CD4-positive, alpha-beta T cell treated with Interleukin-10 for 1 hour (primary cell): ENCODE results near the gene ZNF530.

ENCODE experiments used
- DNase-seq: peaks from one replicate; pipeline ENCODE4 v3.0.0-alpha.2; 2020

ZNF530 gene

DNA sequence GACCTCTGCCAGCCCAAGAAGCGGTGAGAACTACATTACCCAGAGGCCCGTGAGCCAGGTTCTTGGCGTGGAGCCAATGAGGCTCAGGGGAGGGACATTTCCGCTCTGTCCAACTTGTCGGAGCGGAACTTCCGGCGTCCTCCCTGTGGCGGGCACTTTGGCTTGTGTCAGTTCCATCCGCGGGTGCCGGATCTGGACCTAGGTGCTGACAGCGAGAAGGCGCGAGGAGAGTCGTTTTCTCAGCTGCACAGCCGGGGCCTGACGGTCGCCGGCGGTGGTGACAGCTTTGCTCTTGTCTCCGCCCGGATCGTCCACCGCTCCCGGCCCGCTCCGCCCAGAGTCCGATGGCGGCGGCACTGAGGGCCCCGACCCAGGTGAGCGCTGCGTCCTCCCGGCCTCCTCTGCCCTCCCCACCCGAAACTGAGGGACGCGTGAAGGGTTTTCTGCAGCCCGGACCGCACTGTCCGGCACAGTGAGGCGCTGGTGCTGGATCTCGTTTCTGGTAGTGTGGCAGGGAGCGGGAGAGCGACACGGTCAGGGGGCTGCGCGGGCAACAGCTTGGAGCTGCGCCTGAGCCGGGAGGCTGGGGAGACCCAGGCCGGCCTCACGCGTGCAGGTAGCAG is at the start of gene ZNF530:
TSS of gene ZNF530 (plus strand) at position 125 of the 623 bp plus-strand sequence. CDS start 4,461 bp downstream, outside the sequence.
- peak; percentile 90 for DNase-seq

DNA sequence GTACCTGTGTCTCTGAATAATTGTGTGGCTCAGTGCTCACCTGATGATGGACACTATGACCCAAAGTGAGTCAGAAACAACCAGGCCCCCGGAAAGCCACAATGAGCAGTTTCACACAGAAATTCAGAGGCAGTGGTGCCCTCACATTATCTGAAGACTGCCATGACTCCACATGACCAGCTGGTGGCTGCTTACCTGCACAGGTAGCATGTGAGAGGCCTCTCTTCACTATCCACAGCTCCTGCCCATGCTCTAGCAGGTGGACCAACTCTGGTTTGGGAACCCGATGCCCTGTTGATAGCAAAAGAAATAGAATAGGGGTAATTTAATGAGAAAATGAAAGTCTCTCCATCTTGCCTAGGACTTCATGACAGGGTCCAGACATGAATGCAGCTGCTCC is 47.3 kb upstream of the ZNF530 start:
- DNase-seq, result no peak

DNA sequence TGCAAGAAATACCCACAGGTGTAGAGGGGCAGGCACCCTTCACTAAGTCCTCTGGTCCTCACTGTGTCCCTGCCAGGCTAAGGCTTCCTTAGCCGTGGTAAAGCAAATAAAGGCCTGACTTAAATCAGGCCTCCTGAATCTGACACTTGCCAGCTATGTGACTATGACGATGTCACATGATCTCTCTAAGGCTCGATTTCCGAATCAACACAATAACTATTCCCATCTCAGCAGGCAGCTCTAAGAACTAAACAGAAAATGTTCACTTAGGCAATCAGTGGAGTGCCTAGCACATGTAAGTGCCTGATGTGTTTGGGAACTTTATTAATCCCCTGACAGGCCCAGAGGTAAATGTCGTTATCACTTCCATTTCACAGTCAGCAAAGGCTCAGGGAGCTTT is 42.0 kb upstream of the ZNF530 start:
- DNase-seq, result no peak

DNA sequence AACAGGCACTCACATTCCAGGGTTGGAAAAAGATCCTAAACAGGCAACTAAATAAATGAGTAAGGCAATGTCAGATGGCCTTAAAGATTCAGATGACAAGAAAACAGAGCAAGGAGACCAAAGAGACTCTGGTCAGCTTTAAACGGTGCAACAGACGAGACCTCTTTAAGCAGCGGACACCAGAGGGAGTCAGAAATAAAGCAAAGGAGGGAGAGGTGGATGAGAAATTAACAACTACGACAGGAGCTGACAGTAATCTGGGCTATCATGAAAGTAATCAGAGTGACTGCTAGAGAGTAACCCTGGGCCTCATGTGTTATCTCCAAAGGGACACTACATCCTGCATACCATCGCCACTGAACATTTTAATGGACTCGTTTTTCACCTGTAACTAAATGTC is 41.2 kb upstream of the ZNF530 start:
- DNase-seq, result no peak

DNA sequence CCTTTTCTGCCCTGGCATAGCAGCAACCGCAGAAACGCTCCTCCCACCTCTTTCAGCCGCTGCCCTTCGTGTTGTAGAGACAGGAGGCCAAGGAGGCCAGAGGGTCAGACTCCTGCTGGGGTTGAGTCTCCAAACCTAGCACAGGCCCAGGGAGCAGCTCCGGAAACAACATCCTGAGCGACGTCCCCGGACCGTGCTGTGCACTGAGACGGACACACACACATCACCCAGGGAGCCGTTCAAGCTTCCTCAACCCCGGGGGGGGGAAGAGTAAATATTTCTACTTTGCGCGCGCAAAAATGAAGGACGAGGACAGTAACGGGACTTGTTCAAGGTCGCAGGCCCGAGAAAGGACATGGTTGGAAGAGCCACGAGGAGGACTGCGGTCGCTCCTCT is 40.7 kb upstream of the ZNF530 start:
- DNase-seq, result peak; percentile 15

DNA sequence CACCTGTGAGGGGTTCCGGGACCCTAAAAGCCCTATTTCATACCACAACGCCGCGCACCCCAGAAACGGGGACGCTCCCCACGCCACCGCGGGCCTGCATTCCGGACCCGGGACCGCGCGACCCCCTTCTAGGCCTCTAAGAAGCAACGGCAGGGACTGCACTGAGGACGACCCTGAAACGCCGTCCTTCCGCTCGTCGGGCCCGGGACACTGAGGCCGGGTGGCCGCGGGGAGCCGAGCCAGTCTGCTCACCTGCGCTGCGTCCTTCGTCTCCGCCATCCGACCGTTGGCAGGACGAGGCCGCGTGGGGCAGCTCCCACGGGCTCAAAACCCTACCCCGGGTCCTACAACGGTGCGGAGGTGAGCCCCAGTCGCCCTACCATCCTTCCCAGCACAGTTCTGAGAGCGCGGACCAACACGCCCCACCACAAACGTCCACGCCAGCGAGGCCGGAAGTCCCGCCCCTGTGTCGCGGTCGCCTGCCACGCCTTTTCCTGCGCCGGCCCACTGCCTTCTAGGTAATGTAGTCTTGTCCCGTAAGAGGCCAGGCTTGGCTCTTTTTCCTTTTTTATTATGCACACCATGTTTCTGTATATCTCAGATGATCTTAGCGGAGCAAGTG is 40.2 kb upstream of the ZNF530 start, which contains the start of gene ZNF550:
TSS of gene ZNF550 (minus strand) at position 460 of the 622 bp plus-strand sequence. CDS start at position 279, 181 bp downstream.
- peak; percentile 90 for DNase-seq

DNA sequence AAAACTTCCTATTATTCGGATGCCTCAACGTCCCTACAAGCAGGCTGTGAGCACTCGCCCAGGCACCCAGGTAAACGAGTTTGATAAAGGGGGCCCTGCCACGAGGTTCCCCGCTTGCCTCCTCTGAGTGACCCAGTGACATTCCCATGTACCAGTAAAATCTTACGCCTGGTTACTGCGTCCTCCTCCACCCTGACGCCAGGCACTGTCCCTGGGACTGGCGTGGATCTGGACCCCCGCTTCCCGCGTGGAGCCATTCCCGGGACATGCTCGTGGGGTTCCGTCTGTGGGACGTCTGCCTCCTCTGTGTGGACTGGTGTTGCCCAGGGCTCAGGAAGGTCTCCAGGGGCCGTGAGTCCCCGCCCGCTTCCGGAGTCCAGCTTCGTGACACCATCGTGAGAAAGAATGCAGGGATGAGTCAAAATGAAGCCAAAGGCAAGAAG is 39.6 kb upstream of the ZNF530 start:
- no peak for DNase-seq

DNA sequence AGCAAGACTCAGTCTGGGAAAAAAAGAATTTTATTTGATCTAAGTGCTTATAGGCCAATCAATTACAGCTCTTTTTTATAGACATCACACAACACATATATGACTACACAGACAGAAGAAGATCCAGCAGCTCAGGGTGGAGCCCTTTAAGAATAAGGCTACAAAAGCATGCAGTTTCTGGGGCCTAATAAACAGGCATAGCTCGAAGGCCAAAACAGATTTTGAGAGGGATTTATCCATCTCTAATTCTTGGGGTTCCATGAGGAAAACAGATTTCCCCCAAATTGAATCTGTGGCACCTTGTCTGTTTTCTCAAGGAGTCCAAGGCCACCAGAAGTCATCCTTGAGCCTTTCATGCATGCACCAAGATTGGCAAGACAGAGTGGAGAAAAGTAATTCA is 36.1 kb upstream of the ZNF530 start:
- no peak for DNase-seq

DNA sequence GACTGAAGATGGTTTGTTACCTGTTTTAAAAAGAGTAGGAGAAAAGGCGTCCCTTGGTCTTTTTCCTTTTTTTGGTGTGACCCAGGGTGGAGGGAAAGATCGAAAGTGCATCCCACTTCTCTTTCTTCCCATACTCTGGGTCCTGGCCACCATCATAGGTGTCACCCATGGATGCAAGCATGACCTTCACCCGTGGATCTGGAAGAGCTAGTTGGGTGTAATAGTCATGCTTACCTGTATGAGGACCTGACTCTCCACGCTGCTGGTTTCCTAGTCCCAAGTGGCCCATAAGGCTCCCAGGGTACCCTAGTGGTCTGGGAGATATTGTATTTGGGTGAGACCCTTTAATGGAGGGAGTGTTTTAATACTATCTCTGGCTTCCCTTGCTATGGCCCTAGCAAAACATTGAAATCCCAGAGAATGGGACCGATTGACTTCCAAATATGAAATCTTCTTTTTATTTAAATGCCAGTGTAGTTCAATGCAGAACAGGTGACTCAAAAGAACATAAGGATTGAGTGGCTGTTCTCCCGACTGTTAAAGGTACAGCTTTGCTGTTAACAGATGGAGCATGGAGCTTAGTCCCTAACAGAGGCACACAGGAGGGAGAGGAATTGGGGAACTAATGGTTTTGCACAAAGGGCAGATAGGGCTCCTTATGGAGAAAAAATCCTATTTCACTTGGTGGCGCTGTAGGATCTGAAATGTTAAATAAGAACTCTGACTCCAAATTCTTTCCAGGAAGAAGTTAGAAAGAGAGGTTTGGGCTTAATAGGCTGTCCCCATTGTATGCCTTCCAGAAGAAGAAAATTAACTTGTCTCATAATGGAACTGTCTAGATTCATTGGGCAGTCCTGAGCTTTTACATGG is 33.1 kb upstream of the ZNF530 start:
- no peak for DNase-seq

DNA sequence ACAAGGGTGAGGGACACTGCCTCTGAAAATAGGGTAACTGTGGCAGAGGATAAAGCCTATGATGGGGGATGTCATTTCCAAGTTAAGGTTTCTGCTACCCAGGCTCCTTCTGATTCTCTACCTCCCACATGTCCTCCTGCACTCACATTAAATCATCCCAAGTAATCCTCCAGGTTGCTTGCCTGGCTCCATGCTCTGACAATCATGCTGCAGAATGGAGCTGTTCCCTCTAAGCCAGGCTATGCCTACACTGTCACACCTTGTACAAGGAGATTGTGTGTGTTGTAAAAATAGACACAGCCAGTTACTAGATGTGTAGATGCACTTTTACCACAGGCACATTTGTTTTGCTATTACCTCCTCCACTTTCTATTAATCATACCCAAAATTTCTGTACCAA is 29.0 kb upstream of the ZNF530 start:
- DNase-seq, result no peak

DNA sequence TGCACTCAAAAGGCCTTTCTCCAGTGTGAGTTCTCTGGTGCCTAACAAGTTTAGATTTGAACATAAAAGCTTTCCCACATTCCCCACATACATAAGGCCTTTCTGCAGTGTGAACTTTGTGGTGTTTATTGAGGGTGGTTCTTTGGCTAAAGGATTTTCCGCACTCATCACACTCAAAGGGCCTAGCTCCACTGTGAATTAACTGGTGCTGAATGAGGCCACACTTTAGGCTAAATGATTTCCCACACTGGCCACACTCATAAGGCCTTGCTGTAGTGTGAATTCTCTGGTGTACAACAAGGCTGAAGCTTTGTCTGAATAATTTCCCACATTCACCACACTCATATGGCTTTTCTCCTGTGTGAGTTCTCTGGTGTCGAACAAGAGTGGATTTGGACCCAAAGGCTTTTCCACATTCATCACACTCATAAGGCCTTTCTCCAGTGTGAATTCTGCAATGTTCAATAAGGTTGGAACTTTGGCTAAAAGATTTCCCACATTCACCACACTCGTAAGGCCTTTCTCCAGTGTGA is 27.2 kb upstream of the ZNF530 start:
- DNase-seq, result no peak

DNA sequence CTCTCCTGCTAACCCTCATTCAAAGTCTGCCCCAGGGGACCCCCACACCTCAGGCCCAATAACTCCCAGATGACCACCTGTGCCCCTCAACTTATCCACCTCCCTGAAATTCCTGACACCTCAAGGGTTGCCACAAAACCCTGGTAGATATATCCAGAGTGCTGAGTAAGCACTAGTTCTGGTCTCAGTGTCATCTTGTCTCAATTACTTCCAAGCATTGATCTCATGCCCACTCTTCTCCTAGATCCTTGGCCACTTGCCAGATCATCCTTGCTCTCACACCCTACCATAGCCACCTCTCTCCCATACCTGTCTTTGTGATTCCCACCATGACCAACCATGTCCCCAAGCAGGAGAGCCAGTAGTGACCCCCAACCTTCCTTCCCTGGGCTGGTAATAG is 23.0 kb upstream of the ZNF530 start:
- DNase-seq, result no peak

DNA sequence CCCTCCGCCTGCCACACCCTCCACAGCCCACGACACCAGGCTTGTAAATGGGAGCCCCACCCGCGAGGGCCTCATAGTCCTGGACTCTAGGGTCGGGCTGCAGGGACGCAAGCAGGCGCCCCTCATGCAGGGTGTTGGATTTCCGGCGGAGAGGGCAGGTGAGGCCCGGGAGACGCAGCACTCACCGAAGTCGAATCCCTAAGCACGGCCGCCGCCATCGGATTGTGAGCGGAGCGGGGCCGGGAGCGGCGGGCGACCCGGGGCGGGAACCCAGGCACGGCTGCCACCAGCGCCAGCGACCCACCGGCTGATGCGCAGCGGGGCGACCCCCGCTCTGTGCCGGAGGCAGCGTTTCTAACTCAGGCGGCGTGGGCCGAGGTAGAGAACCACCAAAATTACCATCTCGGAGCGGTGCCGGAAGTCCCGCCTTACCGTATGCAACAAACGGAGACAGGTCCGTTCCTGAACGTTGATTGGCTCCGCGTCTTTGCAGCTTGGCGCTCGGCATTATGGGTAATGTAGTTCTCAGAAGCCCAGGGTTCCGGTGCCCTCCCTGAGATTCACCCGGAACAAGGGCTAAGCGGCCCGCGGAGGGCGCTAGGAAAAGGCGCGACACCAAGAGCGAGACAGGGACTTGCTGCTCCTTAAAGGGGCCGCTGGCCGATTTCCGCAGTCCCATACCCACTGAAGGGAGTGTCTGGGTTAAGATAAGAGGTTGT is 21.0 kb upstream of the ZNF530 start, which contains the start of gene ZNF416:
TSS of gene ZNF416 (minus strand) at position 425 of the 719 bp plus-strand sequence. CDS start at position 218, 207 bp downstream.
- DNase-seq, result peak; percentile 99

DNA sequence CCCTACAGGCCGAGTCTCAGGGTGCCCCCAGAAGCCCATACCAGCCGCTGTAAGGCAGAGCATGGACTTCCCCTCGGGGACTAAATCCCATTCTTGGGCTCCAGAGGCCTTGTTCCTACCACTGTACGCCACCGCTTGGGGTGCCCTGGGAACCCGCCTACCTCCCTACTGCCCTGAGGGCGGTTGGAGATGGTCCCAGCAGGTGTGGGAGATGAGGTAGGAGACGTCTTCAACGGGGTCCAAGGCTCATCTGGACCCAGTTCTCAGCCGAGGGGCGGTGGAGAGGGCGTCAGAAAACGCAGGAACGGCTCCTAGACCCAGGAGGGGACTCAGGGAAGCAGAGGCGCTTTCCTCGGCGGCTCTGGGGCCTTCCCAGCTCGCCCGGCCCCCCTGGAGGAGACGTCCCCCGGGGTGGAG is 16.6 kb upstream of the ZNF530 start:
- no peak for DNase-seq

DNA sequence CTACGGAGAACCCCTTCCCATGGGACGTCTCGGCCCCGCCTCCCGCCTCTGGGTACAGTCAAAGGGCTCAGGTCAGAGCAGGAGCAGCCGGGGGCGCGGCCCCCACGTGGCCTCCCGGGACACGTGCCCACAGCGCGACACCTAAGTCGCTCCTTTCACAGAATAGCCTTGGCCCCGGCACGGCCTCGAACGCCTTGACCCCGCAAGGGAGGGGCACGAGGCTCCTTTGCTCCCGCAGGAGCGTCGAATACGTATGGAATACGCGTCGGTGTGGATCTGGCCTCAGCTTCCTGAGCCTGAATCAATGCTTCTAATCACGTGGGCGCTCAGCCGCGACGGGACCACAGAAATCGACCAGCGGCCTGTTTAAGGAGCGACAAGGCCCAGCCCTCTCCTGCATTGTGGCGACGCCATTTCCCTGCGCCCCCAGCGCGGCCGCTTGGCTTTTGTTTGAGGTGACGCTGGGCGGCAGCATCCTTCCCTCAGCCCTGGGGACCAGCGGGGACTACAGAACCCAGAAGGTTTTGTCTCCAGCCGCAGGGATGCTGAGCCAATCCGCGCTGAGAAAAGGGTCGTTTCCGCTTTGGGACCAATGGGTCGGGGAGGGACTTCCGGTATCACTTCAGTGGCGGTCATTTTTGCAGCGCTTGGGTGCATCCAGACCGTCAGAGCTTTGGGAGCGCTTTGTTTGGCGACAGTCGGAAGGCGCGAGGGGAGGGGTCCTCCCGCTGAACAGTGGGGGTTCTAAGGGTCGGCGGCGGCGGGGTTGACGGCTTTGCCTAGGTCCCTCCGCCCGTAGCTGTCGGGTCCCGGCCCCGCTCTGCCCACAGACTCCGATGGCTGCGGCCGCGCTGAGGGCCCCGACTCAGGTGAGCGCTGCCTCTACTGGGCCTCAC is 15.9 kb upstream of the ZNF530 start, which contains the start of gene ZIK1:
TSS of gene ZIK1 (plus strand) at position 625 of the 896 bp plus-strand sequence. CDS start at position 837, 212 bp downstream.
- peak; percentile 93 for DNase-seq

DNA sequence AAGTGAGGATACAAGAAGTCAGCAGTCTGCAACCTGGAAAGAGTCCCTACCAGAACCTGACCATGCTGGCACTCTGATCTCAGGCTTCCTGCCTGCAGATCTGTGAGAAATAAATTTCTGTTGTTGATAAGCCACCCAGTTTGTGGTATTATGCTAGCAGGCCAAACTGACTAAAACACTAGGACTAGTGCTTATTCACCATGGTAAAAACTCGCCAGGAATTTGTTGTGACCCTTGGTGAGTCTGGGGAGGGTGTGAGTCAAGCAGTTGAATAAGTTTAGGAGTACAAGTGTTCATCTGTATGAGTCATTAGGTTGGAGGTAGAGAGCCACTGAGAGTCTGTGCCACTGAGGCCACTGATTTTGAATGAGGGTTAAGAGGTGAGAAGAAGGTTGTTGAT is 12.2 kb upstream of the ZNF530 start:
- no peak for DNase-seq

DNA sequence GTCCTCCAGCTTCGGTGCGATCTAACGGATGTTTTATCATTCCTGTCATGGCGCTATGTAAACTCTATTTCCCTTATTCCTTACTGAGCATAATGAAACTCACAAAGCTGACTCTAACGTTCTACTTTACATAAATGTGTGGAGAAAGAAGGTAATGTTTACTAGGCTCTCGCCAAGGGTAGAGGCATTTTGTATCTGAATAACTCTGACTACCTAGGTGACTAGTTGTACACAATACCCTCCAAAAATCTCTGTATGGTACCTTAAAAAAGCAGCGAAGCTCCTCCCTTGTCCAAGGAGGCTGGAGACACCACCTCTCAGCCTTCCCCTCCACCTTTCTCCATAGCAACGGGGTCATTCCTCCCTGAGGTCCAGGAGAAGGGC is 316 bp upstream of the ZNF530 start:
- no peak for DNase-seq

DNA sequence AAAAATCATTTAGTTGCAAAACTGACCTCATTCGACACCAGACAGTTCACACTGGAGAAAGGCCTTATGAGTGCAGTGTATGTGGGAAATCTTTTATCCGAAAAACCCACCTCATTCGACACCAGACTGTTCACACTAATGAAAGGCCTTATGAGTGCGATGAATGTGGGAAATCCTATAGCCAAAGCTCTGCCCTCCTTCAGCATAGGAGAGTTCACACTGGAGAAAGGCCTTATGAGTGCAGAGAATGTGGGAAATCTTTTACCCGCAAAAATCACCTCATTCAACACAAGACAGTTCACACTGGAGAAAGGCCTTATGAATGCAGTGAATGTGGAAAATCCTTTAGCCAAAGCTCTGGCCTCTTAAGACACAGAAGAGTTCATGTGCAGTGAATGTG is 7.2 kb downstream of the ZNF530 start:
- DNase-seq, result no peak

DNA sequence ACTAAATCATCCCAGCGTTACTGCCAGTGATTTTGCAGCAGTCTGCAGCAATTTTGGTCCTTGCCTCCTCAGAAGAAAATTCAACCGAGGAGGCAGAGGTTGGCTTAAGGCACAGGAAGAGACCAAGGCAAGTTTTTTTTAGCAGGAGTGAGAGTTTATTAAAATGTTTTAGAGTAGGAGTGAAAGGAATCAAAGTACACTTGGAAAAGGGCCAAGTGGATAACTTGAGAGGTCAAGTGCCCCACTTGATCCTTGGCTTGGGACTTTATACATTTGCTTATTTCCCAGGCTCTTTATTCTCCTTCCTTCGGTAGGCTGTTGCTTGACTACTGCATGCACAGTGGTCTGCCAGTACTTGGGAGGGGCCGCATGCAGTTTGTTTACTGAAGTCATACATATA is 11.4 kb downstream of the ZNF530 start:
- DNase-seq, result no peak

DNA sequence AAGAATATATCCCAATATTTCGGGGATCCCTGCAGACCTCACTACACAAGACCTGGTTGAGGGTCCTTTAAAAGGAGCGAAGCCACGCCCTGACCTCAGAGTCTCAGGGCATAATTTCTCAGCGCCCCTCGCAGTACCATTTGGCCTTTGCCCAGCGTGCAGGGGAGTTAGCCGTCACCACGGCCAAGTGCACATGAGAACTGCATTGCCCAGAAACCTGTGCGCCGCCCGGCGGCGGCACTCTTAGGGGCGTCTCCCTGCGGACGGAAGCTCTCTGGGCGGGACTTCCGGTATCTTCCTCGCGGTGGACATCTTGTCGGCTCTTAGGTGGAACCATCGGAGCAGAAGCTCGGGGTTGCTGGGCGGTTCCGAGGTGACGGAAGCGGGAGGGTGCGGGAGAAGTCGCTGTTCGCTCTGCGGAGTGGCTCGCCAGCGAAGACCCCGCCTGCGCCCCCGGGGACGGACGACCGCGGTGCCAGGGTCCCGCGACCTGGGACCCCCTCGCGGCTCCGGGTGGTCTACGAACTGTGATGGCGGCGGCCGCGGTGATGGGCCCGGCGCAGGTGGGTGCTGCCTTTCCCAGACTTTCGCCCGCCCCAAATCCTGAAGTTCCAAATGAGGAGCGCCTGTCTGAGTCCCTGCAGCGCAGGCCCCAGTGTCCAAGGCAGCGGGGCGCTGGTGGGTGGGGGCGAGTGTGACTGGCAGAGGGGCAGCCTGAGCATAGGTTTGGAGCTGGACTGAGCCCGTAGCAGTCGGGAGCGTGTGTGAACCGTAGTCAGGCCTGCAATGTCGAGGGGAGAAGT is 14.5 kb downstream of the ZNF530 start, which contains the start of gene ZNF134:
TSS of gene ZNF134 (plus strand) at position 302 of the 803 bp plus-strand sequence. CDS start 5,227 bp downstream, outside the sequence.
- peak; percentile 93 for DNase-seq
